Measurements from ENCODE around the gene KCTD16.

The KCTD16 gene

DNA sequence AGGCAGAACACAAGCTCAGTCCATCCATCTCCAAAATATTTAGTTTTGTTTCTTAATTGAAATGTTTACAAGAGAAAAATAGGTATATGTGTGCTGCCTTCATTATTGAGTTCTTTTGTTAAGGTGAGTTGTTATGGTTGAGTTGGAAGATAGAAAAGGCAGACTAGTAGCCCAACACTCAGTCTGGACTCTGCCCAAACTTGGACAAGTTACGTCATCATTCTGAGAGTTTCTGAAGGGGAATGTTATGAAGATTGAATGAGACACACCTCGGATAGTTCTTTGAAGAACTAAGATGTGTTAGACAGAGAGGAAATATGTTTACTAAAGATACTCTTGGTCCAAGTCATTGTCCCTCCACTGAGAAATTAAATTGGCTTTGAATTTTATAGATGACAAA, 245.5 kb downstream of the KCTD16 start:
- DNase-seq = no peak

DNA sequence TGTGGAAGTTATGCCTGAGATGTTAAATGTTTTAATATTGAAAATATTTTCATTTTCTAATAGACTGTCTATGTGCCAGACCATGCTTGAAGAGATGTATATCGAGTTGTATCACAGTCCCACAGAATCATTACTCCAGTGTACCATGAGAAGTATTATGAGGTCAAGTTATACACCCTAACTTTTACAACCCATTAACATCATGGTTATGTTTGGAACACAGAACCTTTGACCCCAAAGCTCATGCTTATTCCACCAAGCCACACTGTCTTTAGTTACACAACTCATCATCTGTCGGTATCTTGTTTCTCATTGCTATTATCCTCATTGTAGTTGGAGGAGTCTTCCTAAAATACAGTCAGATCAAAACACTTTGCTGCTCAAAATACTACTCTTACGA, 248.0 kb downstream of the KCTD16 start:
- DNase-seq = no peak

DNA sequence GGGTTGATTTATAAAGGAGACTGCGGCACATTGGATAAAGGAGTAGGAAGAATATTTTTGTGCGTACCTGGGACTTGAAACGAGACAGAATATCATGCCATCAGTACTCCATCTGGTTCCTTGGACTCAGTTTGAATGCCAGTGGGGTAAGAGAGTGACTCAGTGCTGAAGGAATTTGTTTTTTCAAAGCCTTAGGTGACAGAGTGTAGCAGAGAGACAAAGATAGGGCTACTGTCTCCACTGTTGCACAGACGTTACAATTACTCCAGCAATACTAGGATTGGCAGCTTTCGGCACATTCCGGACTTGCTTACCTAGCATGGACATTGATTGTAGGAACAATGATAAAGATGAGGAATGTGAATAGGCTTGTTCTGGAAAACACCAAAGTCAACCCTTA, 250.7 kb downstream of the KCTD16 start:
- DNase-seq = no peak

DNA sequence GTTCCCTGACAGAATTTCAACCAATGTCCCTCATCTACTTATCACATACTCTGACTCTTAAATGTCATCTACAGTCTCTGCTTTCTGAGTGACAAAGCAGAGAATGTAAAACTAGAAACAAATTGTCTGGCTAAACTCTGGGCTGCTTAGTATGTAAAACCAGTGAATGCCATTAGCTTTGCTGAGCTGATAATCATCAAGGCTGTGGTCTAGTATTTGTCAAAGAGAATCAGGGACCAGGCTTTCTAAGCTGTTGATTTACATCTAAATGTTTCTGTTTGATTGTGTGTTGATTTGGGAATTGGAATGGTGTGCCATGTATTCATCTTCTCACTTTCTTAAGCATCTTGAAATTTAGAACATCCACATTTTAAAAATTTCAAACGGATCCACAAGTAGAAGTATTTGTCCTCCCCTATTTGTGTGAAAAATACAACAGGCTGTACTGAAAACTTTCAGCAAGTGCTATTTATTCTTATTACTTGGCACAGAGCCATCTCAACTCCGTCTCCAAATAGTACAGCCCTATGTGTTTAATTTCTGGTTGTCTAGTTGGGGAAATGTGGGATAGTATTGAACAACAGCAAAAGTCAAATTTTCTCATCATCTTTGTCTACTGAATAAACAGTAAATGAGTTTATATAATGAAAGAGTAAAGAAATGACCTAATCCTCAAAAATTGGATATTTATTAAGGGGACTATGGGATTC, 251.5 kb downstream of the KCTD16 start:
- no peak for DNase-seq

DNA sequence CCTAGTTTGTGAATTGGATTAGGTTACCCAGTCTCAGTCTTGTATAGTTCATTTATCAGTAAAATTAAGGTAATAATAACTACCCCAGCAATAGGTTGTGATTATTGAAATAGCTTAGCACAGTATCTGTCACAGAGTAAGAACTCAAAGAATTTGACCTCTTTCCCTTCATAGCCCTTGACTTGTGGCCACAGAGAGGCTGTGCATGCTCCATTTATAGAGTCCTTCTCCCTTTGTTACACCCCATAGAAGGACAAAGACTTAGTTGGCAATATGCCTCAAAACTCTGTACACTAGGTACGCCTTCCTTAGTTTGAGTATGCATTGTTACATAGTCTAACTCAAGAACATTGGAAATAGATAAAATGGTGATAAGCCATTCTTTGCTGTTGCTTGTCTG, 257.2 kb downstream of the KCTD16 start:
- no peak for DNase-seq

DNA sequence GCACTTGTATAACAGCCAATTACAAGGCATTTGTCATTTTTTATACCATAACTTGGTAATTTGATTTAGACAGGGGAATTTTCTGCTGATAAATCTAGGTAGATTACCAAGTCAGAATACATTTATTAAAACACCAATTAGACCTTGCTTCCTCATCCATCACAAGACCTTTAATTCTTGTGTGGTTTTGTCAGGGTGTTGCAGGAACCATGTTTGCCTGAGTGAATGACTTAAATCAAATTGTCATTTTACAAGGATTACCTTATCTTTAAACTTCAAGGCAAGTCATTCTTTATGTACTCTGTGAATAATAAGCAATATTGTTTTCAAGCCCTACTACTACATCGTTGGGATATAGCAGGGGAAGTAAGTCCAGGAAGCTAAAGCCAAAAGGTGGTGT, 257.7 kb downstream of the KCTD16 start:
- no peak for DNase-seq

DNA sequence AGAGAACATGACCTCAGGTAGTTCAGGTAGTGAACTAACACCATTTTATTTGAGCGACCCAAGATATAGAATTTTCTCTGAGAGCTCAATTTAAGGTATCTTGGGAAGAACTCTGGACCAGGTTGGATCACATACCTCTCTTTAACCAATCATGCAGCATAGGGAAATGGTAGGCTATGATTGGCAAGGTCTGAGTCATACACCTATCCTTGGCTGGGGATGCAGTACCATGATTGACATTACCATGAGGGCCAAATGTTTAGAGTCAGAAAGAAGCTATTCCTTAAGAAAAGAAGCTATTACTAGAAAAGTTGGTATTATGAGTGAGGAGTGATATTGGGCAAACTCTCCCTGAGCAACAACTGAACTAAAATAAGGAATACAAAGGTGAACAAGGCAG, 258.7 kb downstream of the KCTD16 start:
- DNase-seq = no peak

DNA sequence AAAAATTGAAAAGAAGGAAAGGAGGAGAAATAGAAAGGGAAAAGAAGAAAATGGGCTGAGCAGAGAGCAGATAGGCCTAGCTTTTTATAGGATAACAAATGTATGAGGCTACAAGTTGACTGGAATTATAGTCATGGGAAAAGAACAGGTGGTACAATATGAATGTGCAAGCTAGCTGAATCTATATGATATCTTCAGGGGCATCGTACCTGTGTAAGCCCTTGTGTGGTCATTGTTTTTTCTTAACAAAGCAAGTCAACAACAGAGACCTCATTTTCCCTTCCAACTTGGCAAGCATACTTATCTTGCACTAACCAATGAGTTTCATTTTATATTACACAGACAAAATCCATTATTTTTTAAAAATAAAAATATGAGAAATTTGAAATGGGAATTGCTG, 259.2 kb downstream of the KCTD16 start:
- DNase-seq = no peak

DNA sequence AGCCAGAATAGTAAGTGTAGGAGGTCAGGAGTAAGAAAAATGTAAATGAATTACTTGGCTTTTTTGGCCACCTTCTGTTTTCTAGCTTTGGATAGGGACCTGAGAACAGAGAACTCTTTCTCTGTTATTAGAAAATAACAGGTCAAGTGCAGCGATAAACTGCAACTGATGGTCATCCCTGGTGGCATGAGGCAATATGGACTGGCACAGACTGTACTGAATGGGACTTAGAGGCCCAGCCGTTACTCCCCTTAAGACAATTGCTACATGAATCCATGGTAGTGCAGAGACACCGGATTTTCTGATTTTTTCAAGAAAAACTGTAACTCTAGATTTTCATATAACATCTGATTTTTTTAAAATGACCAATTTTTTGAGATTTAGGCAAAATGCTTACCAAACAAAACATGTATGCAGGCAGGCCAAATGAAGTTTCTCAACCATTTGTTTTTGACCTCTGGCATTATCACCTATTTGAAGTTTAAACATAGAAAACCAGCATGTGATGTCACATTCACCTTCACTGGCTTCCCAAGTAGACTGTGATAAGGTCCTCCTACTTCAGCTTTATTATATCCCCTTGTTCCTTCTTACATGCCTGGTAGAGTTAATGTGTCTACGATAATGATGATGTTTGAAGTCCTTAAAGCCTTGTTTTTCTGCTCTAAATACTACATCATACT, 262.6 kb downstream of the KCTD16 start:
- DNase-seq = no peak

DNA sequence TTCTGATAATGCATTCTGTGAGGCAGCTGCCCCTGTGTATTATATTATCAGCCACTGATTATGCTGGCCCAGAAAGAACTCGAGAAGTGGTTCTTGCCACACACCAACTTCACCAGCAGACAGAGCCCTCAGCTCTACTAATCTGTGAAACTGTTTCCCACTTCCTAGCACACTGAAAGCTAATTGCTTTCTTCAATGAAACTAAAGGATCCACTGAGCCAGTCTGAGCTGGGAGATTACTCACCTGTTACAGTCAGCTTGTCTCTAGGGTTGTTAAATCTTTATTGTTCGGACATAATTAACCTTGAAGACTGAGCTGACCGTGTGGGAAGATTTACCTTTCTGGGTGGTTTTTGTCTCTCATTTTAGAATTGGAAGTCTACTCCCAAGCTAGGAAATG, 263.2 kb downstream of the KCTD16 start:
- no peak for DNase-seq

DNA sequence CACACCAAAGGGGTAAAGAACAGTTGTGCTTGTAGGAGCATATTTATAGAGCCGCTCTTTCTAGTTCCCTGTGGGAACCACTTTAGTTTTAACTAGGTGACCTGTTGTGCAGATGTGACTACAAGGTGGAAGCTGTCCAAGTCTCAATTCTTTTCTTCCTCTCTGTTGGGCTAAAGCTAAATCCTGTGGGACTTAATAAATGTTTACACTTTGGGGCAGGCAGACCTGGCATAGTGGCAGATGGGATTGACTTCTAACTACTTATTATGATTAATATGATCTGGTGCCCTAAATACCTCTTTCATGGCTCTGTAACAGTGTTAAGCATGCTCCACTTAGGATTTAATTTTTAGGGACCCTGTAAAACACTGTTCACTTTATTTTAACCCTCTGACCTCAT, 265.3 kb downstream of the KCTD16 start:
- DNase-seq = no peak

DNA sequence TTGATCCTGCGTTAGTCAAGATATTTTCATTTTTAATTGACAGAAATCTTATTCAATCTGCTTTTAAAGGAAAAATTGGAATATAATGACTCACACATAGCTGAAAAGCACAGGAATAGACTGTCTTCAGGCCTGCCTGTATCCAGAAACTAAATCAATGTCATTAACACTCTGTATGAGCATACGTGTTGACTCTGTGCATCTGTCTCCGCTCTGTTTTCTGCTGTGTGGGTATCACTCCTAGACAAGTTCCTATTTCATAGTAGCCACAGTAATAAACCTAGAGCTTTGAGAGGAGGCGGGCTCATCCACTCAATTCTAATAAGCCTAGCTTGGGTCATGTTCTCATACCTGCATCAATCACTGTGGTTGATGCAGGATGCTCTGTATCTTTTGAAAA, 267.6 kb downstream of the KCTD16 start:
- DNase-seq = no peak

DNA sequence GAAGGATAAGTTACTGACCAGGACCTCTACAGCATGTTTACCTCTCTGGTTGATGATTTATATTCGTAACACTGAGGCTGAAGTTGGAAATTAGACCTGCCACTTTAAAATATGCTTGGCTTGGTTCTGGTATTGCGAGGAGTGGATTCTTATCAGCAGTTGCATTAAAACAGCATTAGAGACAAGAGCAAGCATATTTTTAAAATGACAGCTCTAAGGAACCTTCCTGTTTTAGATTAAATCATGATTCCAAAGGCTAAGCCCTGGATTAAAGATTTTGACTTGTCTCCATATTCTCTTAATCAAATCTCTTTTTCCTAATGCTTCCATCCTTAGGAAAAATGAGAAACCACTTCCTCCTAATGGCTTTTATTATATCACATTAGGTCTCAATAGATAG, 277.8 kb downstream of the KCTD16 start:
- no peak for DNase-seq

DNA sequence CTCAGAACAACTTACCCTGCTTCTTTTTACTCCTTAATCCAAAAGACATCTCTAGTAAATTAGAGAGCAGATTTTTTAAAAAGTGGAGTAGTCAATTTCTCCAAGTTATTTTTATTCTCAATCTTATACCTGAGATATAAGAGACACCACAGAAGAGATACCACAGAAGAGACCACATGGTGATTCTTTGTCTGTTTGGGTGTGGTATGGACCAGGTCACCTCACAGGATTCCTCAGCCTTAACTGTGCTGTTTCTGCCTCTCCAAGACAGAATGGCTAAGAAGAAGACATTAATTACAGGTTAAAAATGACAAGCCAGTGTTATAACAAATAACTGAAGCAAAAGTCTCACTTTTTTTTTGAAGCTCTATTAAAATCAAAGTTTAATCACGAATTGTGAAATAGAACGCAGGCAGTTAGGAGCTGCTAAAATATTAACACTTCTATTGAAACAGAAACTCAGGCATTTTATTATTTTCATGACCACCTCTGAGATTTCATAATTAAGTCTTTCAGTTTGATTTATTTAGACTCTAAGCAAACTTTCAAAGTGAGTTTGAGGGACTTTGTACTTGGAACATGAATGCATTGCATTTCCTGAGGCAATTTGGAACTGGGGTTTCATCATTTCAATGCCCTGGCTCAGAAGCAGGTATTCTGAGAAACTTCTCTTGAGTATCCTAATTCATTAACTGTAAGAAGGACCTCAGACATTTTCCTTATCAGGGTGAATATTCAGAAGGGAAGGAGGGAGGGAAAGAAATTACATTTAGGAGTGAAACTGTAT, 280.7 kb downstream of the KCTD16 start:
- DNase-seq = no peak

DNA sequence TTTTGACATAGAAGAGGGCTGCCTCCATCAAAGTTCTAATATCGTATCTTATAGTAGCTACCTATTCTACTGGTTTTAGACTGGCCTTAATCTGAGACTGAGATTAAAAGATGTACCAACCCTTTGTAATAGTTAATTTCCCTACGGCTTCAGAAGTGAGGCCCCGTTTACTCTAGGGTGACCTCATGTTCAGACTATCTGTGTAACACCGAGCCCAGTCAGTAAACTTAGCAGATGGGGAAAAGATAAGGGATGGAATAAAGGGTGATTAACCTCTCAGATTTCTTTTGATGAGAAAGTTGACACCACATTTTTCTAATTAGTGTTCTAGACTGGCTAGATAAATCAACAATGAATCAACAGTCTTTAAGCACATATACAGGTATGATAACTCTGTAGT, 283.1 kb downstream of the KCTD16 start:
- no peak for DNase-seq

DNA sequence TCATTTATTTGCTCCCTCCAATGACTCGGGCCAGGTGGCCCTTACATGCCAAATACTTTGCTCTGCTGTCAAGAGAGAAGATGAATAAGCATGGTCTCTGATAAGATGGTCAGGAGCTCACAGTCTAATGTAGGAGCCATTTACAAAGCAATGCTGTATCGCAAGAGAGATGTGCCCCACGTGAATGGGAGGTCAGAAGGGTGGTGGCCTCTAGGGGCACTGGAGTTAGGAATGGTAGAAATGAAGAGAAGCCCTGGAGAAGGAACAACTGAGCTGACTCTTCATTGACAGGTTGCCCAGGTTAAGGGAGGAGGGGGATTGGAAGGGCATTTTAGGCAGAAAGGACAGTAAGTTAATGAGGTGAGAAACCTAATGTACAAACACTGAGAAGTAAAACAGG, 286.5 kb downstream of the KCTD16 start:
- no peak for DNase-seq

DNA sequence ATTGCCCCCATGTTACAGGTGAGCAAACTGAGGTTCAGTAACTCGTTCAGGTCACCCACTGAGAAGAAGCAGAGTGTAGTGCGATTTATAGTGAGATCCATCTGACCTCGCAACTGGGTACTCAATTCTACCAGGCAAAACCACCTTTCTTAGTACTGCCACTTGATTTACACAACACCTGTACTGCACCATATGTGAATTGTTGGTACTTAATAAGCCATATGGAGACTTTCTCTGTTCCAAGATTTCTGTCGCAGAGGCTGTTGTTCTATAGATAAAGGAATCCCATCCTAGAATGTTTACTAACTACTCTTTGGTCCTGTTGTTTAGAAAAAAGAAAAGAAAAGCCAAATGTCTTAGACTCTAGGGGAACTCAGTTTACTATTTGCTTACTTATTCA, 287.5 kb downstream of the KCTD16 start:
- no peak for DNase-seq

DNA sequence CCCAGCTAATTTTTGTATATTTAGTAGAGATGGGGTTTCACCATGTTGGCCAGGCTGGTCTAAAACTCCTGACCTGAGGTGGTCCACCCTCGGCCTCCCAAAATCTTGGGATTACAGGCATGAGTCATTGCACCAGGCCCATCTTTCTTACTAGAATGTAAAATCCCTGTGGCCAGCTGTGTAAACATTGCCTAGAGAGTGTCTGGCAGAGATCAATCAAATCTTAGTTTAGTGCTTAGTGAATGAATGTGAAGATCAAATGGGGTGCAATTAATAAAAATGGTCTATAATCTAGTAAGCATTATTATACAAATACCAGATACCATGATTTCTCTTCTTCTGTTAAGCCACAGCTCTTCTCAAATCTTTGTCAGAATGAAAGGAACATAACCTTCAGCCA, 289.9 kb downstream of the KCTD16 start:
- DNase-seq = no peak

DNA sequence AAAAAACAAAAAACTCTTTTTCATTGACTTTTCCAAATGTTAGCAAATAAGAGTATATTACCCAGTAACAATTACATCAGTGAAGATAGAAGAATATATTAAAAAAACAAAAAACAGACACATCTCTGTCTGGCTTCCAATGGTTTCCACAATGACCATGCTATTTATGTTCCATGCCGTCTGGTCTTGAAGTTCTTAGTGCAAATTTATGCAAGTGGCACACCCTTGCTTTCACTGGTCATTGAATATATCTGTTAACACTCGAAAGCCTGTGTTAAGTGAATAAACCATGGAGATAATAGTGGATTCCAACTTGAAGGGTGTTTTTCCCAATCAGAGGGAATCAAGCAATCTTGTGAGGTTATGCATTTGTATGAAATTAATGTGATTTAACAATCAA, 291.9 kb downstream of the KCTD16 start:
- no peak for DNase-seq

DNA sequence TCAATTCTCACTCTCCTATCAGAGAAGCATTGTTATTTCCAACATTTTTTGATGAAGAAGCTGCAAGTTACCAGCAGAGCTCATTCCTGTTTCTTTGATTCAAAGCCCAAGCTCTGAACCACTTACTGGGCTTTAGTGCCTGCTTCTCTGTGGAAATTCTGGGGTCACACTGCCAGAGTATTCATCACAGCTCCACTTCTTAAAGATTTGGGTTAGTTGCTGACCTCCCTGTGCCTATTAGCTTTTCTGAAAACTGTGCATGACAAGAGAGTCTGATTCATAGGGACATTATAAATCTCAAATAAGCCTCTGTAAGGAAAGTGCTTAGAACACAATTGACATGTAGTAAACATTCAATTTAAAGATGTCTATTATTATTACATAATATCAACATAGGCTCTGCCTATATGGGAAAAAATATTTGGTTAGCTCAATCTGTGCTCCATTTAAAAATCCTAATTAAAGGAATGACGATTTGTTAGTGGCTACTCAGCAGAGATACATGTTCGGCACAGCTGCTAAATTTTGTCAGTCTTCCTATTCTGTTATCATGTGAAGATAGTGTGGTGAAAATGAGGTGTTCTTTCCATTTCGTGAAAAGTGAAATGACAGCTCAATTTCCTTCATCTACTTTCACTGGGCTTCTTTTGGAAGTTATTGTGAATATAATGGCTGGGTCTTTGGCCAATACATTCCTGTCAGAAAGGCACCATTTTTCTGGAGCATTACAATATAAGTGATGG, 293.0 kb downstream of the KCTD16 start:
- DNase-seq = no peak

DNA sequence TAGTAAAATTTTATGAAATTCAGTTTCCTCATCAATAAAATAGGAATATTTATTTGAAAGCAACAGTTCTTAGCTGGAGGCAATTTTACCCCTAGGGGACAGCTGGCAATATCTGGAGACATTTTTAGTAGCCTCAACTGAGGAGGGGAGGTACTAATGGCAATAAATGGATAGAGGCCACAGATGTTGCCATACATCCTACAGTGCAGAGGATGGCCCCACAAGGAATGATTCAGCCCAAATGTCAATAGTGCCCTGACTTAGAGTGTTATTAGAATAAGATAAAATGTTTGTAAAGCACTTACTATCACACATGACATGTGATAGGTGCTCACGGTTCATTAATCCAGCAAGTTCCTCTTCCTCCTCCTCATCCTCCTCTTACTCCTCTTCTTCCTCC, 293.6 kb downstream of the KCTD16 start:
- no peak for DNase-seq

DNA sequence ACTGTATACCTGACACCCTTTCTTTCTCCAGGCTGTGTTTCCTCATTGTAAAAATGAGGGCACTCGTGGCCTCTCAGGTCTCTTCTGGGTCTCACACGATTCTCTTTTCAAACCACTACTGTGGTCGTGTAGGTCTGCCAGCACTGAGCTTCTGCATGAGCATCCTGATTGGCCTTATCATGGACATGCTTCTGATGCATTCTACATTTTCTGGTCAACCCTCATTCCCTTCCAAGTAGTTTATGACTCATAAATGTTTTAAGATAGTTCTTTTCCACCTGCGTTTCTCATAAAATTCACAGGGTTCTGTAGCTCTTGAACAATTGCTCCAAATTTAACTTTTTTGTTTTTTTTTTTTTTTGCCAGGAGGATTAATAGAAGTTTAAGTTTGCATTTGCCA, 294.8 kb downstream of the KCTD16 start:
- no peak for DNase-seq

DNA sequence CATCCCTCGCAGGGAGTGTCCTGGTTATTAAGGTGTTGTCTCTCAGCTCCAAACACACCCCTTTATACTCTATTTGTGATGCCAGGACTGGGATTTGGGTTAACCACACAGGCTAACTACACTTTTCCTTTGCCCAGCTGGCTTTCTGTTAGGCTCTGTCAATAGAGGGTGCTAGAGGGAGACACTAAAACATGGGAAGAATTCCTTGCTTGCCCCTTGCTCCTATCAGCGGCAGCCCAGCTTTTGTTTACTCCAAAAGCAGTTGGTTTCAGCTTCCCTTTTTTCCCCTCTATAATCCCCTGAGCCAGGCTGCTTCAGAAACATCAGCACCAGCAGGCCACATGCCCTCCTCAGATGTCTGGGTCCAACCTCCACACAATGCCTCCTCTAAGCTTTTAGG, 297.1 kb downstream of the KCTD16 start:
- DNase-seq = no peak

DNA sequence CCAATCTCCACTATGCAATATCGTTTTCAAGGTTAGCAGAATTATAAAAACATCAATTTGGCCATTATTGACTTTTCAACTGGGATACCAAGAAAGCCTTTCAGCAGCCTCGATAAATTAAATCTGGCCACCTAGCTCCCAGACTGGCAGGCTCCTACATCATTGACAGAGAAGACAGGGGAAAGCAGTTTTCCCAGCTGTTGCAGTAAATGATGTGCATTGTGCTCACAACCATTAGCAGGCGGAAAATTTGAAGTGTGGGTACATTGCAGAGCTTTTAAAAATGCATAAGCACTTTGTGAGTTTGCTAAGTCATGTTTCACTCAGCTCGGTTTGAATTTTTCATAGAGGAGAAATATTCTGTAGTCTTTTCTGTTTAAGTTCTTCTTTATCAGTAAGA, 297.9 kb downstream of the KCTD16 start:
- DNase-seq = no peak

Data from activated CD4-positive, alpha-beta T cell treated with anti-CD3 and anti-CD28 coated beads, Interleukin-2, amount 50 U/mL, for 1 hour (primary cell).